ENCODE data around the gene DEFB125. TPM values are rescaled to one million over a fixed set of nuclear protein-coding genes. Genes with fewer than 3 reads are reported as not detected.
"Not testable (repeated sequence)": the region's sequence is repeated elsewhere in the genome, so short reads cannot be mapped to it uniquely, and the experiment has no call there.

DEFB125 gene
- total RNA-seq, 1 experiment from 2014 or later = not detected

DNA sequence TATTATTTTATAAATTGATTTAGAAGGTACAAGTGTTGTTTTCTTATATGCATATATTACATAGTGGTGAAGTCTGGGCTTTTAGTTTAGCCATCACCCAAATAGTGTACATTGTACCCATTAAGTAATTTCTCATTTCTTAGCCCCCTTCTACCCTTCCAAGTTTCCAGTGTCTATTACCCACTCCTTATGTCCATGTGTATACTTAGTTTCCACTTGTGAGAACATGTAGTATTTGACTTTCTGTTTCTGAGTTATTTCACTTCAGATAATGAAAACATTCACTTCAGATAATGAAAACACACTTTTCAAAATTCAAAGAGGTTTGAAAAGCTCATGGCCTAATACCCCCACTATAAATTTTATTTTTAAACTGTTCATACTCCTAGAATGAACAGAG, 14.5 kb downstream of the DEFB125 start:
- TF ChIP-seq, protein P1, sequence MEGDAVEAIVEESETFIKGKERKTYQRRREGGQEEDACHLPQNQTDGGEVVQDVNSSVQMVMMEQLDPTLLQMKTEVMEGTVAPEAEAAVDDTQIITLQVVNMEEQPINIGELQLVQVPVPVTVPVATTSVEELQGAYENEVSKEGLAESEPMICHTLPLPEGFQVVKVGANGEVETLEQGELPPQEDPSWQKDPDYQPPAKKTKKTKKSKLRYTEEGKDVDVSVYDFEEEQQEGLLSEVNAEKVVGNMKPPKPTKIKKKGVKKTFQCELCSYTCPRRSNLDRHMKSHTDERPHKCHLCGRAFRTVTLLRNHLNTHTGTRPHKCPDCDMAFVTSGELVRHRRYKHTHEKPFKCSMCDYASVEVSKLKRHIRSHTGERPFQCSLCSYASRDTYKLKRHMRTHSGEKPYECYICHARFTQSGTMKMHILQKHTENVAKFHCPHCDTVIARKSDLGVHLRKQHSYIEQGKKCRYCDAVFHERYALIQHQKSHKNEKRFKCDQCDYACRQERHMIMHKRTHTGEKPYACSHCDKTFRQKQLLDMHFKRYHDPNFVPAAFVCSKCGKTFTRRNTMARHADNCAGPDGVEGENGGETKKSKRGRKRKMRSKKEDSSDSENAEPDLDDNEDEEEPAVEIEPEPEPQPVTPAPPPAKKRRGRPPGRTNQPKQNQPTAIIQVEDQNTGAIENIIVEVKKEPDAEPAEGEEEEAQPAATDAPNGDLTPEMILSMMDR (IDR thresholded peaks at IDR 0.05; ENCODE audit: unreplicated experiment) = no peak
- no peak for DNase-seq
- Mint-ChIP-seq H3K27me3 (ENCODE audit: unreplicated experiment) (peaks cover 63% of the 10 kb centered on the region), H3K4me3 (ENCODE audit: low read depth, unreplicated experiment) (no peak overlapping the region), H3K9me3 (ENCODE audit: low read depth, unreplicated experiment) (no peaks in the 10 kb centered on the region), H3K36me3 (ENCODE audit: insufficient read depth, unreplicated experiment) (no peaks in the 10 kb centered on the region), H3K4me1 (ENCODE audit: low read depth, unreplicated experiment) (no peaks in the 10 kb centered on the region), H3K27ac (ENCODE audit: unreplicated experiment) (no peak overlapping the region)
- intact Hi-C loops (cut with micrococcal nuclease; ENCODE audit: unreplicated experiment) = no loop called here
- no TSS peak for BruUV-seq (replicated peaks)
- CTCF ChIA-PET = no interaction called here

DNA sequence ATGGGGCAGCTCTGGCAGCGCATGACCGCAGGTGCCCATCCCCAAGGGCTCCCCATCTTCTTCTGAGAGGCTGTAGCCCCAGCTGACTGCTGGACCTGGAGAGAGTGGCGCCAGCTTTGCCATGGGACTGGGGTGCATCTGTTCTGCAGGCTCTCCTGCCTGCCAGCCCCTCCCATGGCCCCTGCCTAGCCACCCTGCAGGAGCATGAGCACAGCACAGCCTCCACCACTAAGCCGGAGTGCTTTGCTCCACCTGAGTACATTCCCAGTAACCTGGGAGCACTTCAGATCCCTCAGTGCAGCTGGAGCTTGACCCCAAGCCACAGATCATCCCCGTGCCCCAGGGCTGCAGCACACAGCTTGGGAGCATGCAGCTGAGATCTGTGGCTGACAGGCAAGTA, 16.0 kb downstream of the DEFB125 start:
- Mint-ChIP-seq H3K9me3 (ENCODE audit: low read depth, unreplicated experiment) (no peaks in the 10 kb centered on the region), H3K4me3 (ENCODE audit: low read depth, unreplicated experiment) (no peak overlapping the region), H3K36me3 (ENCODE audit: insufficient read depth, unreplicated experiment) (no peaks in the 10 kb centered on the region), H3K27ac (ENCODE audit: unreplicated experiment) (no peak overlapping the region), H3K4me1 (ENCODE audit: low read depth, unreplicated experiment) (no peaks in the 10 kb centered on the region), H3K27me3 (ENCODE audit: unreplicated experiment) (peaks cover 72% of the 10 kb centered on the region)
- intact Hi-C loops (cut with micrococcal nuclease; ENCODE audit: unreplicated experiment) = no loop called here
- CTCF ChIA-PET = no interaction called here
- TF ChIP-seq, protein P1 (IDR thresholded peaks at IDR 0.05; ENCODE audit: unreplicated experiment) = no peak
- BruUV-seq (replicated peaks) = no TSS peak
- DNase-seq = no peak

DNA sequence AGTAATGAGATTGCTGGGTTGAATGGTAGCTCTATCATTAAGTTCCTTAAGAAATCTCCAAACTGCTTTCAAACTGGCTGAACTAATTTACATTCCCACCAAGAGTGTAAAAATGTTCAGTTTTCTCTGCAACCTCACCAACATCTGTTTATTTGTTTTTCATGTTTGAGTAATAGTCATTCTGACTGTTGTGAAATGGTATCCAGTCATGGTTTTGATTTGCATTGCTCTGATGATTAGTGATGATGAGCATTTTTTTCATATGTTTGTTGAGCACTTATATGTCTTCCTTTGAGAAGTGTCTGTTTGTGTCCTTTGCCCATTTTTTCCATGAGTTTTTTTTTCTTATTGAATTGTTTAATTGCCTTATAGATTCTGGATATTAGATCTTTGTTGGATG, 24.9 kb downstream of the DEFB125 start:
- no peak for DNase-seq
- TF ChIP-seq, protein P1 (IDR thresholded peaks at IDR 0.05; ENCODE audit: unreplicated experiment) = no peak
- no TSS peak for BruUV-seq (replicated peaks)
- H3K9me3 Mint-ChIP-seq (ENCODE audit: low read depth, unreplicated experiment) = no peaks in the 10 kb centered on the region
- no peaks in the 10 kb centered on the region for H3K36me3 Mint-ChIP-seq (ENCODE audit: insufficient read depth, unreplicated experiment)
- no peaks in the 10 kb centered on the region for H3K4me1 Mint-ChIP-seq (ENCODE audit: low read depth, unreplicated experiment)
- no peak overlapping the region for H3K4me3 Mint-ChIP-seq (ENCODE audit: low read depth, unreplicated experiment)
- intact Hi-C loops (cut with micrococcal nuclease; ENCODE audit: unreplicated experiment) = no loop called here
- no peak overlapping the region for H3K27ac Mint-ChIP-seq (ENCODE audit: unreplicated experiment)
- CTCF ChIA-PET = no interaction called here
- H3K27me3 Mint-ChIP-seq (ENCODE audit: unreplicated experiment) = peaks cover 21% of the 10 kb centered on the region

DNA sequence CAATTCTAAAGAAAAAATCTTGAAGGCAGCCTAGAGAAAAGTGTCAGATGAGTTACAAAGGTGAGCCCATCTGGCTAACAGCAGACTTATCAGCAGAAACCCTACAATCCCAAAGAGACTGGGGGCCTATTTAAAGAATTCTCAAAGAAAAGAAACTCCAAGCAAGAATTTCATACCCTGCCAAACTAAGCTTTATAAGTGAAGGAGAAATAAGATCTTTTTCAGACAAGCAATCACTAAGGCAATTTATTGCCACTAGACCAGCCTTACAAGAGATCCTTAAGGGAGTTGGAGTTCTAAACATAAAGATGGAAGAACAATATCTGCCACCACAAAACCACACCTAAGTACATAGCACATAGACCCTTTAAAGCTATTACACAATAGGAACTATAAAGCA, 30.0 kb downstream of the DEFB125 start:
- Mint-ChIP-seq H3K4me3 (ENCODE audit: low read depth, unreplicated experiment) (no peak overlapping the region), H3K36me3 (ENCODE audit: insufficient read depth, unreplicated experiment) (no peaks in the 10 kb centered on the region), H3K9me3 (ENCODE audit: low read depth, unreplicated experiment) (peaks cover 5% of the 10 kb centered on the region), H3K27me3 (ENCODE audit: unreplicated experiment) (peaks cover 31% of the 10 kb centered on the region), H3K4me1 (ENCODE audit: low read depth, unreplicated experiment) (no peaks in the 10 kb centered on the region), H3K27ac (ENCODE audit: unreplicated experiment) (no peak overlapping the region)
- intact Hi-C loops (cut with micrococcal nuclease; ENCODE audit: unreplicated experiment) = no loop called here
- no peak for DNase-seq
- CTCF ChIA-PET = no interaction called here
- TF ChIP-seq, protein P1 (IDR thresholded peaks at IDR 0.05; ENCODE audit: unreplicated experiment) = no peak
- BruUV-seq (replicated peaks) = no TSS peak

DNA sequence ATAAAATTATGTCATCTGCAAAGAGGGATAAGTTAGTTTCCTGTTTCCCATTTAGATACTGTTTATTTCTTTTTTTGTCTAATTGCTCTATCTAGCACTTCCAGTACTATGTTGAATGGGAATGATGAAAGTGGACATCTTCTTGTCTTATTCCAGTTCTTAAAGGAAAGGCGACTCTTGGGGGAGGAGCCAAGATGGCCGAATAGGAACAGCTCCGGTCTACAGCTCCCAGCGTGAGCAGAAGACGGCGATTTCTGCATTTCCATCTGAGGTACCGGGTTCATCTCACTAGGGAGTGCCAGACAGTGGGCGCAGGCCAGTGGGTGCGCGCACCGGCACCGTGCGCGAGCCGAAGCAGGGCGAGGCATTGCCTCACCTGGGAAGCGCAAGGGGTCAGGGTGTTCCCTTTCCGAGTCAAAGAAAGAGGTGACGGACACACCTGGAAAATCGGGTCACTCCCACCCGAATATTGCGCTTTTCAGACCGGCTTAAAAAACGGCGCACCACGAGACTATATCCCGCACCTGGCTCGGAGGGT, 42.4 kb downstream of the DEFB125 start:
- BruUV-seq (replicated peaks); H3K27ac Mint-ChIP-seq (ENCODE audit: unreplicated experiment); H3K36me3 Mint-ChIP-seq (ENCODE audit: insufficient read depth, unreplicated experiment); DNase-seq; H3K4me3 Mint-ChIP-seq (ENCODE audit: low read depth, unreplicated experiment); H3K9me3 Mint-ChIP-seq (ENCODE audit: low read depth, unreplicated experiment); H3K4me1 Mint-ChIP-seq (ENCODE audit: low read depth, unreplicated experiment); CTCF ChIA-PET; intact Hi-C loops (cut with micrococcal nuclease; ENCODE audit: unreplicated experiment): not testable (repeated sequence)
- peaks cover 22% of the 10 kb centered on the region for H3K27me3 Mint-ChIP-seq (ENCODE audit: unreplicated experiment)
